ENCODE measurements around the gene HAGH. TPM values are rescaled to one million over a fixed set of nuclear protein-coding genes. Genes with fewer than 3 reads are reported as not detected.

HAGH gene
- polyA plus RNA-seq, 4 donors, result 38.0 to 56.2 (median 49.5) TPM

- DNase-seq (ENCODE audit: low read depth in 4 of 4, low spot score in 2 of 4), result no peak
These were observed 50.6 kb downstream of the HAGH start for GRCh38 chr16:1775846-1776671.

- DNase-seq (ENCODE audit: low read depth in 4 of 4, low spot score in 2 of 4), result no peak
These were observed 51.4 kb downstream of the HAGH start for GRCh38 chr16:1775006-1775845.

- DNase-seq (ENCODE audit: low read depth in 4 of 4, low spot score in 2 of 4), result no peak
These were observed 52.2 kb downstream of the HAGH start for GRCh38 chr16:1774448-1774780.

GRCh38 chr16:1773703-1774447, 52.8 kb downstream of the HAGH start:
- no peak for DNase-seq (ENCODE audit: low read depth in 4 of 4, low spot score in 2 of 4)

GRCh38 chr16:1772908-1773702, 53.5 kb downstream of the HAGH start, which contains the start of gene MRPS34:
Gene MRPS34, minus strand, starts transcription at chr16:1773134. Its CDS starts 15 bp downstream, at chr16:1773119.
- peak; percentile 65 to 75 (median 70) for DNase-seq (ENCODE audit: low read depth in 4 of 4, low spot score in 2 of 4)

GRCh38 chr16:1772362-1772907, 54.2 kb downstream of the HAGH start, which contains the start of gene EME2:
Gene EME2, plus strand, starts transcription at chr16:1772810. Its CDS starts 418 bp downstream, at chr16:1773228.
- no peak for DNase-seq (ENCODE audit: low read depth in 4 of 4, low spot score in 2 of 4)

- no peak for DNase-seq (ENCODE audit: low read depth in 4 of 4, low spot score in 2 of 4)
These were observed 54.7 kb downstream of the HAGH start for GRCh38 chr16:1771864-1772361.

- DNase-seq (ENCODE audit: low read depth in 4 of 4, low spot score in 2 of 4), result no peak
These were observed 55.3 kb downstream of the HAGH start, which contains the start of gene NME3 for GRCh38 chr16:1771188-1771863. Gene NME3, minus strand, starts transcription at chr16:1771543. Its CDS starts 9 bp downstream, at chr16:1771534.

GRCh38 chr16:1770328-1771187, 56.1 kb downstream of the HAGH start:
- no peak for DNase-seq (ENCODE audit: low read depth in 4 of 4, low spot score in 2 of 4)

- no peak for DNase-seq (ENCODE audit: low read depth in 4 of 4, low spot score in 2 of 4)
These were observed 57.0 kb downstream of the HAGH start for GRCh38 chr16:1769402-1770300.

- DNase-seq (ENCODE audit: low read depth in 4 of 4, low spot score in 2 of 4), result no peak
These were observed 57.7 kb downstream of the HAGH start for GRCh38 chr16:1768767-1769401.

- no peak for DNase-seq (ENCODE audit: low read depth in 4 of 4, low spot score in 2 of 4)
These were observed 58.4 kb downstream of the HAGH start for GRCh38 chr16:1768061-1768766.

GRCh38 chr16:1767116-1767994, 59.3 kb downstream of the HAGH start:
- DNase-seq (ENCODE audit: low read depth in 4 of 4, low spot score in 2 of 4), result no peak

- DNase-seq (ENCODE audit: low read depth in 4 of 4, low spot score in 2 of 4), result no peak
These were observed 59.9 kb downstream of the HAGH start for GRCh38 chr16:1766701-1767100.

- DNase-seq (ENCODE audit: low read depth in 4 of 4, low spot score in 2 of 4), result no peak
These were observed 60.4 kb downstream of the HAGH start for GRCh38 chr16:1766231-1766630.
